MV-4-11 (cell line): ENCODE results near the gene AKAP3.

Source experiments
- DNase-seq: peaks from one replicate; lab custom pipeline; 2025; lab: John Stamatoyannopoulos, UW

Gene AKAP3

GRCh38 chr12:4648501-4649357 is at the start of gene AKAP3, which contains the start of gene NDUFA9:
AKAP3 (minus strand) TSS chr12:4649051; CDS start chr12:4638196, 10,855 bp downstream.
NDUFA9 (plus strand) TSS chr12:4649114; CDS start chr12:4649127, 13 bp downstream.
- DNase-seq: peak; percentile 69

- no peak for DNase-seq
These were observed 41.9 kb upstream of the AKAP3 start for GRCh38 chr12:4690760-4691159.

- no peak for DNase-seq
These were observed 36.5 kb upstream of the AKAP3 start for GRCh38 chr12:4685317-4685716.

GRCh38 chr12:4681732-4682131 is 32.9 kb upstream of the AKAP3 start:
- DNase-seq: no peak

GRCh38 chr12:4679711-4680110 is 30.9 kb upstream of the AKAP3 start:
- no peak for DNase-seq

GRCh38 chr12:4665236-4665635 is 16.4 kb upstream of the AKAP3 start:
- no peak for DNase-seq

GRCh38 chr12:4663971-4664505 is 15.2 kb upstream of the AKAP3 start:
- peak; percentile 81 for DNase-seq

- no peak for DNase-seq
These were observed 4.8 kb upstream of the AKAP3 start for GRCh38 chr12:4653691-4654090.

- DNase-seq: no peak
These were observed 4.4 kb upstream of the AKAP3 start for GRCh38 chr12:4653257-4653656.

- no peak for DNase-seq
These were observed 459 bp upstream of the AKAP3 start for GRCh38 chr12:4649358-4649661.

GRCh38 chr12:4648104-4648500 is 749 bp downstream of the AKAP3 start:
- DNase-seq: peak; percentile 70

GRCh38 chr12:4645023-4645422 is 3.8 kb downstream of the AKAP3 start:
- no peak for DNase-seq

- peak; percentile 82 for DNase-seq
These were observed 5.1 kb downstream of the AKAP3 start for GRCh38 chr12:4643747-4644146.

- DNase-seq: no peak
These were observed 18.6 kb downstream of the AKAP3 start for GRCh38 chr12:4630262-4630661.

- no peak for DNase-seq
These were observed 20.4 kb downstream of the AKAP3 start for GRCh38 chr12:4628406-4628805.

- no peak for DNase-seq
These were observed 22.3 kb downstream of the AKAP3 start for GRCh38 chr12:4626543-4626942.

- no peak for DNase-seq
These were observed 27.3 kb downstream of the AKAP3 start for GRCh38 chr12:4621511-4621910.

- DNase-seq: no peak
These were observed 33.2 kb downstream of the AKAP3 start for GRCh38 chr12:4615667-4616066.

- no peak for DNase-seq
These were observed 38.4 kb downstream of the AKAP3 start for GRCh38 chr12:4610481-4610880.

- DNase-seq: no peak
These were observed 39.8 kb downstream of the AKAP3 start for GRCh38 chr12:4609071-4609470.

- DNase-seq: no peak
These were observed 41.8 kb downstream of the AKAP3 start for GRCh38 chr12:4607056-4607455.

GRCh38 chr12:4604684-4605193 is 44.1 kb downstream of the AKAP3 start:
- DNase-seq: peak; percentile 85

GRCh38 chr12:4603946-4604345 is 44.9 kb downstream of the AKAP3 start:
- DNase-seq: no peak

GRCh38 chr12:4603421-4603820 is 45.4 kb downstream of the AKAP3 start:
- DNase-seq: no peak
